Naive thymus-derived CD4-positive, alpha-beta T cell (primary cell): ENCODE data around the gene TERT. TPM values are rescaled to one million over a fixed set of nuclear protein-coding genes. Genes with fewer than 3 reads are reported as not detected.

Source experiments
- ATAC-seq: fragments of 150-1000 bp; cut with Tn5 transposase; 2 replicates; pipeline ENCODE4 v1.10.0; 2021; ENCODE audit warnings: mild to moderate bottlenecking, moderate library complexity
- CTCF ChIA-PET: fragments of 350-600 bp; sonication (Branson Sonifier 250); formaldehyde crosslinking; loops from one replicate; lab custom pipeline; 2021; ENCODE audit warnings: antibody characterized with exemption; lab: Charles Lee
- POLR2A ChIA-PET: fragments of 350-600 bp; sonication (Branson Sonifier 250); formaldehyde crosslinking; loops from one replicate; lab custom pipeline; 2021; ENCODE audit warnings: antibody characterized with exemption, inconsistent platforms; lab: Charles Lee
- DNase-seq, 9 donors: peaks; one replicate each; pipeline versions ENCODE4 v3.0.0 to v3.0.0-alpha.2; 2020 to 2022; ENCODE audit warnings: mixed read lengths in 1 of 9
- H3K27ac ChIP-seq: one replicate; pipeline ENCODE4 v1.7.0; 2013; ENCODE audit warnings: mild to moderate bottlenecking, low read depth, low read length, moderate library complexity
- H3K27me3 ChIP-seq, 2 donors: one replicate each; pipeline ENCODE4 v1.7.0; 2013; ENCODE audit warnings: low read length in 2 of 2, mild to moderate bottlenecking in 2 of 2, moderate library complexity in 2 of 2; ENCODE audit not compliant: control insufficient read depth in 2 of 2, insufficient read depth in 2 of 2
- H3K36me3 ChIP-seq, 3 experiments: 1 replicate in 2 of 3; 2 replicates in 1 of 3; pipeline ENCODE4 v1.7.0; 2013; ENCODE audit warnings: low read length in 3 of 3, mild to moderate bottlenecking in 3 of 3, moderate library complexity in 1 of 3; ENCODE audit not compliant: insufficient read depth in 3 of 3, control insufficient read depth in 2 of 3
- H3K4me1 ChIP-seq, 2 donors: one replicate each; pipeline ENCODE4 v1.7.0; 2013; ENCODE audit warnings: low read length in 2 of 2, mild to moderate bottlenecking in 2 of 2, moderate library complexity in 1 of 2; ENCODE audit not compliant: control insufficient read depth in 2 of 2, insufficient read depth in 2 of 2
- H3K4me3 ChIP-seq: 2 replicates; pipeline ENCODE4 v1.7.0; 2013; ENCODE audit warnings: mild to moderate bottlenecking, low read length
- H3K9me3 ChIP-seq, 3 experiments: 1 replicate in 2 of 3; 2 replicates in 1 of 3; pipeline ENCODE4 v1.7.0; 2013; ENCODE audit warnings: low read length in 3 of 3; ENCODE audit not compliant: control insufficient read depth in 2 of 3
- H3K27ac Mint-ChIP-seq, 9 donors: one replicate each; pipeline ENCODE4 v1.8.0; 2020 to 2022; ENCODE audit warnings: mixed read lengths in 9 of 9, mild to moderate bottlenecking in 8 of 9, moderate library complexity in 5 of 9, inconsistent platforms in 2 of 9
- H3K27me3 Mint-ChIP-seq, 5 donors: one replicate each; pipeline ENCODE4 v1.8.0; 2021 to 2022; ENCODE audit warnings: mixed read lengths in 5 of 5, mild to moderate bottlenecking in 1 of 5
- H3K36me3 Mint-ChIP-seq, 5 donors: one replicate each; pipeline ENCODE4 v1.8.0; 2020 to 2022; ENCODE audit warnings: mixed read lengths in 5 of 5, mild to moderate bottlenecking in 3 of 5, inconsistent platforms in 1 of 5
- H3K4me1 Mint-ChIP-seq, 7 donors: one replicate each; pipeline ENCODE4 v1.8.0; 2020 to 2022; ENCODE audit warnings: mixed read lengths in 7 of 7, mild to moderate bottlenecking in 3 of 7, inconsistent platforms in 1 of 7
- H3K4me3 Mint-ChIP-seq, 10 donors: one replicate each; pipeline ENCODE4 v1.8.0; 2020 to 2022; ENCODE audit warnings: mild to moderate bottlenecking in 10 of 10, mixed read lengths in 10 of 10, moderate library complexity in 6 of 10, inconsistent platforms in 2 of 10
- H3K9me3 Mint-ChIP-seq, 11 donors: one replicate each; pipeline ENCODE4 v1.8.0; 2020 to 2022; ENCODE audit warnings: mixed read lengths in 11 of 11, mild to moderate bottlenecking in 4 of 11, inconsistent platforms in 1 of 11, moderate library complexity in 1 of 11
- intact Hi-C, 2 donors: fragments of 100-400 bp; cut with micrococcal nuclease; formaldehyde crosslinking; loops; one replicate each; pipeline ENCODE4 v1.15.1; 2023
- microRNA-seq: library from miRNA; unstranded; fragments of <30 nt; microRNA quantifications from one replicate; pipeline ENCODE4 v1.2.0, GENCODE V29; 2022; ENCODE audit warnings: borderline microRNAs expressed
- polyA plus RNA-seq, 2 donors: library from polyadenylated mRNA; unstranded; fragments of 300-500 nt; fragmentation: Illumina TruSeq; gene quantifications; one replicate each; pipeline ENCODE4 v1.2.3, GENCODE V29; 2021
- total RNA-seq, 6 experiments: library from RNA in 5 of 6; stranded (reverse) in 5 of 6; gene quantifications; 1 replicate in 5 of 6; 2 replicates in 1 of 6; pipeline ENCODE4 v1.2.3 and lab custom pipeline; 2021 to 2026

Gene TERT
- total and polyA plus RNA-seq, 7 experiments from 2014 or later = 0.13 to 3.3 (median 1.3) TPM; not detected in 1

GRCh38 chr5:1205255-1206180 lies 89.3 kb downstream of the TERT start:
- peaks cover 0 to 5% (median 0%) of the 10 kb centered on the region in 7 donors for H3K4me1 Mint-ChIP-seq
- no peaks in the 10 kb centered on the region for H3K9me3 Mint-ChIP-seq
- Histone ChIP-seq H3K27ac (no peak overlapping the region), H3K27me3 (no peaks in the 10 kb centered on the region), H3K9me3 (no peaks in the 10 kb centered on the region), H3K4me1 (no peaks in the 10 kb centered on the region), H3K36me3 (no peaks in the 10 kb centered on the region), H3K4me3 (no peak overlapping the region)
- H3K27ac Mint-ChIP-seq = no peak overlapping the region
- no peak for ATAC-seq
- H3K4me3 Mint-ChIP-seq = no peak overlapping the region
- intact Hi-C loops = no loop called here
- ChIA-PET CTCF (no interaction called here), POLR2A (no interaction called here)
- H3K36me3 Mint-ChIP-seq = no peaks in the 10 kb centered on the region
- no peak for DNase-seq
- H3K27me3 Mint-ChIP-seq = peaks cover 0 to 9% (median 0%) of the 10 kb centered on the region in 5 donors

GRCh38 chr5:1204693-1205242 lies 90.1 kb downstream of the TERT start:
- POLR2A ChIA-PET = interaction anchor here (0.5 kb wide), 1 partner anchor 116 kb away, joined by 3 read pairs; no protein-coding TSS in a partner anchor
- Mint-ChIP-seq H3K4me1 (peaks cover 0 to 5% (median 0%) of the 10 kb centered on the region in 7 donors), H3K27me3 (peaks cover 0 to 9% (median 0%) of the 10 kb centered on the region in 5 donors), H3K27ac (peak overlapping the region in 1 of 9 donors; percentile 67), H3K9me3 (no peaks in the 10 kb centered on the region), H3K4me3 (no peak overlapping the region), H3K36me3 (no peaks in the 10 kb centered on the region)
- CTCF ChIA-PET = interaction anchor here (0.6 kb wide), 1 partner anchor 441 kb away, joined by 3 read pairs; no protein-coding TSS in a partner anchor
- Histone ChIP-seq H3K4me1 (no peaks in the 10 kb centered on the region), H3K36me3 (no peaks in the 10 kb centered on the region), H3K27me3 (no peaks in the 10 kb centered on the region), H3K9me3 (no peaks in the 10 kb centered on the region), H3K4me3 (no peak overlapping the region), H3K27ac (no peak overlapping the region)
- intact Hi-C loops = no loop called here
- DNase-seq (no peak), ATAC-seq (no peak)

GRCh38 chr5:1203968-1204692 lies 90.7 kb downstream of the TERT start:
- no peaks in the 10 kb centered on the region for H3K9me3 Mint-ChIP-seq
- intact Hi-C loops = no loop called here
- ATAC-seq = no peak

GRCh38 chr5:1203311-1203967 lies 91.4 kb downstream of the TERT start:
- Mint-ChIP-seq H3K9me3 (no peaks in the 10 kb centered on the region), H3K27ac (no peak overlapping the region), H3K36me3 (no peaks in the 10 kb centered on the region), H3K4me3 (no peak overlapping the region), H3K4me1 (peaks cover 0 to 5% (median 0%) of the 10 kb centered on the region in 7 donors), H3K27me3 (peaks cover 0 to 6% (median 0%) of the 10 kb centered on the region in 5 donors)
- Histone ChIP-seq H3K27ac (no peak overlapping the region), H3K4me3 (no peak overlapping the region), H3K9me3 (no peaks in the 10 kb centered on the region), H3K4me1 (no peaks in the 10 kb centered on the region), H3K27me3 (no peaks in the 10 kb centered on the region), H3K36me3 (no peaks in the 10 kb centered on the region)
- intact Hi-C loops = no loop called here
- ChIA-PET CTCF (no interaction called here), POLR2A (no interaction called here)
- ATAC-seq (no peak), DNase-seq (no peak)

More at GRCh38 chr5:1203968-1204692, 90.7 kb downstream of the TERT start:
- Mint-ChIP-seq H3K36me3 (no peaks in the 10 kb centered on the region), H3K4me3 (no peak overlapping the region), H3K27ac (no peak overlapping the region), H3K4me1 (peaks cover 0 to 5% (median 0%) of the 10 kb centered on the region in 7 donors), H3K27me3 (peaks cover 0 to 6% (median 0%) of the 10 kb centered on the region in 5 donors)
- no peak overlapping the region for H3K27ac ChIP-seq
- H3K9me3 ChIP-seq = no peaks in the 10 kb centered on the region
- H3K4me1 ChIP-seq = no peaks in the 10 kb centered on the region
- no peak overlapping the region for H3K4me3 ChIP-seq
- CTCF ChIA-PET = interaction anchor here (0.6 kb wide), 1 partner anchor 441 kb away, joined by 3 read pairs; no protein-coding TSS in a partner anchor
- POLR2A ChIA-PET = interaction anchor here (0.5 kb wide), 1 partner anchor 117 kb away, joined by 3 read pairs; no protein-coding TSS in a partner anchor
- no peaks in the 10 kb centered on the region for H3K27me3 ChIP-seq
- DNase-seq = no peak
- no peaks in the 10 kb centered on the region for H3K36me3 ChIP-seq

Small RNAs within 50 kb of the gene (microRNA-seq; reads per million reads assigned to microRNA genes)
- gene MIR4457 = 5.2 reads per million, percentile 4 among the genes with 10 or more reads in this experiment

Other genes starting within 250 kb of the TERT start
- gene SLC12A7, start 183.0 kb downstream of the TERT start, total RNA-seq = 100 to 1,000 TPM in 1 of 5 experiments, 10 to 100 TPM in 4; 45.3 to 101 (median 64.5) TPM
- gene SLC12A7, start 183.0 kb downstream of the TERT start, polyA plus RNA-seq = 10 to 100 TPM in 1 of 2 donors, 1 to 10 TPM in 1; 6.4 to 30.5 TPM
- gene SLC6A19, start 93.5 kb downstream of the TERT start, total RNA-seq = not detected
- not detected for gene SLC6A19, start 93.5 kb downstream of the TERT start, polyA plus RNA-seq
- gene SLC6A18, start 69.7 kb downstream of the TERT start, total RNA-seq = not detected
- not detected for gene SLC6A18, start 69.7 kb downstream of the TERT start, polyA plus RNA-seq
- 100 to 1,000 TPM in 1 of 5 experiments, 10 to 100 TPM in 4; 64.9 to 104 (median 71.9) TPM for gene CLPTM1L, start 50.0 kb upstream of the TERT start, total RNA-seq
- gene CLPTM1L, start 50.0 kb upstream of the TERT start, polyA plus RNA-seq = 10 to 100 TPM; 27.7 to 49.3 TPM
- gene SLC6A3, start 150.4 kb upstream of the TERT start, total RNA-seq = under 1 TPM in 1 of 5 experiments, not detected in 4; 0.07 TPM
- gene SLC6A3, start 150.4 kb upstream of the TERT start, polyA plus RNA-seq = not detected
- 10 to 100 TPM; 29.4 to 89.4 (median 49.7) TPM for gene LPCAT1, start 228.9 kb upstream of the TERT start, total RNA-seq
- 10 to 100 TPM in 1 of 2 donors, 1 to 10 TPM in 1; 9.9 to 23.5 TPM for gene LPCAT1, start 228.9 kb upstream of the TERT start, polyA plus RNA-seq